GM23248 (cell line): Measurements from ENCODE around the gene SH3PXD2A.

ENCODE experiments used
- EZH2 ChIP-seq: fragments of 200-600 bp; sonication (generic); IDR thresholded peaks from 2 replicates; pipeline ENCODE4 v1.6.1; 2018; ENCODE audit warnings: antibody characterized with exemption, mild to moderate bottlenecking; ENCODE audit not compliant: insufficient read depth, poor library complexity, severe bottlenecking
- EZH2phosphoT487 ChIP-seq: fragments of 200-600 bp; sonication (generic); IDR thresholded peaks from 2 replicates; pipeline ENCODE4 v1.6.1; 2018; ENCODE audit warnings: antibody characterized with exemption, moderate library complexity, mild to moderate bottlenecking, low read depth; ENCODE audit not compliant: insufficient read depth

- no peak for TF ChIP-seq EZH2phosphoT487
- TF ChIP-seq EZH2, result no peak
These were observed 112.6 kb downstream of the SH3PXD2A start for GRCh38 chr10:103742824-103743223.
